GM13976 (cell line): ENCODE data around the gene LZTS3.
"Not testable (repeated sequence)": the region's sequence is repeated elsewhere in the genome, so short reads cannot be mapped to it uniquely, and the experiment has no call there.

ENCODE experiments used
- DNase-seq: peaks from one replicate; pipeline ENCODE4 v3.0.0; 2012; ENCODE audit warnings: low spot score
- in situ Hi-C: fragments of 300-500 bp; cut with MboI; formaldehyde crosslinking; loops from one replicate; pipeline ENCODE4 v1.12.0; 2022; ENCODE audit warnings: low sequenced_read_pairs, mixed read lengths, inconsistent platforms; ENCODE audit not compliant: unreplicated experiment
- TF ChIP-seq, protein P1 (sequence below): IDR thresholded peaks from 2 replicates; pipeline ENCODE4 v1.5.1; 2012; ENCODE audit warnings: borderline replicate concordance, mild to moderate bottlenecking; ENCODE audit not compliant: insufficient read depth; ENCODE audit errors: extremely low read depth, missing control alignments, control extremely low read depth

The LZTS3 gene

DNA sequence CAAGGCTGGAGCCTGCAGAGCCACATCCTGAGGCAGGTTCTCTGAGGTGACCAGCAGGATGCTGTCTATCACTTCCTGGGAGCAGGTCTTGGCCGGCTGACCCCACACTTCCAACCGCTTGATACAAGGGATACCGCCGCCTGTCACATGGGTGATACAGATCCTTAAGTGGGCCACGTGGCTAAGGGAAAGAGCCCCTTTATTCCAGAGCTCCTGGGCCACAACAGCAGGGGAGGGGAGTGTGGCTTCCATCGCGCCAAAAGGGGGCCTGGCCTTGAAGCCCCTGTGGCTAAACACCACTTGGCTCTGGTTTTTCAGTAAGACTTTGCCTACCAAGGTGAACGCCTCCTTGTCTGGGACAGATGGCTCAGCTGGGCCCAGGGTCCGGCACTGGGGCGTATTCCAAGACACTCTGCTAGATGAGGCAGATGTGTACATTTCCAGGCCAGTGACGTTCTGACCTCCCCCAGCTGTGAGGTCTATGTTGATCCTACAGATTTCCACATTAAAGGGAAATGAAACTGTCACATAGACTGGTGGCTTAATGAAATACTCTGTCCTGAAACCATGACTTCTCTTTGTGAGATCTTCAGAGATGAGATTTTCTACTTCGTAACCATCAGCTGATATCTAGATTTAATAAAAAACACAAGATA, 51.3 kb downstream of the LZTS3 start:
- DNase-seq = no peak
- TF ChIP-seq, protein P1, sequence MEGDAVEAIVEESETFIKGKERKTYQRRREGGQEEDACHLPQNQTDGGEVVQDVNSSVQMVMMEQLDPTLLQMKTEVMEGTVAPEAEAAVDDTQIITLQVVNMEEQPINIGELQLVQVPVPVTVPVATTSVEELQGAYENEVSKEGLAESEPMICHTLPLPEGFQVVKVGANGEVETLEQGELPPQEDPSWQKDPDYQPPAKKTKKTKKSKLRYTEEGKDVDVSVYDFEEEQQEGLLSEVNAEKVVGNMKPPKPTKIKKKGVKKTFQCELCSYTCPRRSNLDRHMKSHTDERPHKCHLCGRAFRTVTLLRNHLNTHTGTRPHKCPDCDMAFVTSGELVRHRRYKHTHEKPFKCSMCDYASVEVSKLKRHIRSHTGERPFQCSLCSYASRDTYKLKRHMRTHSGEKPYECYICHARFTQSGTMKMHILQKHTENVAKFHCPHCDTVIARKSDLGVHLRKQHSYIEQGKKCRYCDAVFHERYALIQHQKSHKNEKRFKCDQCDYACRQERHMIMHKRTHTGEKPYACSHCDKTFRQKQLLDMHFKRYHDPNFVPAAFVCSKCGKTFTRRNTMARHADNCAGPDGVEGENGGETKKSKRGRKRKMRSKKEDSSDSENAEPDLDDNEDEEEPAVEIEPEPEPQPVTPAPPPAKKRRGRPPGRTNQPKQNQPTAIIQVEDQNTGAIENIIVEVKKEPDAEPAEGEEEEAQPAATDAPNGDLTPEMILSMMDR = no peak
- in situ Hi-C loops = no loop called here

DNA sequence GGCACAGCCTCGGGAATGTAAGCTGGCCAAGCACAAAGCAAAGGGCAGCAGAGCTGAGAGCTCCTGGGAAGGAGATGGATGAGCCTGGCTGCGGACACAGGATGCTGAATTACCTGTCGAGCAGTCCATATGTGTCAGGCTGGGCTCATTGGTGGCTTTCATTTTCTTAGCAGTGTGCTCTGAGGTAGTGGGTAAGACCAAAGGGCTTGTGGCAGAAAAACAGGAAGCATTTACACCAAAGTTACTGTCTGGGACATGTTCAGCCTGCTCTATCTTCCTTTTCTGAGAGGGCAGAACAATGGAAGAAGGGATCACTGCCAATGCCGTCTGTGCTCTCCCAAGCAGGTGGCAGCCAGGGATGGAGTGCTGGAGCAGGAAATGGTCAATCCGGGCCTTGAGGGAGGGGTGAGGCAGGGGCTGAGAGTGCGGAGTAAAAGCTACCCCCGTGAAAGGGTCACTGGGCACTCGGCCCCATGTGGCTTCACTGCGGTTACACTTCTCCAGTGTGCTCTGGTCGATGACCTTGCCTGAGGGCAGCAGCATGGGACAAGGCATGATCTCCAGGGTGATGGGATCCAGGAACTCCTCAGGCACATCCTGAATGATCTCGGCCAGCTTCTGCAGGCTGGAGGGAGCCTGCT, 52.0 kb downstream of the LZTS3 start:
- no peak for DNase-seq

DNA sequence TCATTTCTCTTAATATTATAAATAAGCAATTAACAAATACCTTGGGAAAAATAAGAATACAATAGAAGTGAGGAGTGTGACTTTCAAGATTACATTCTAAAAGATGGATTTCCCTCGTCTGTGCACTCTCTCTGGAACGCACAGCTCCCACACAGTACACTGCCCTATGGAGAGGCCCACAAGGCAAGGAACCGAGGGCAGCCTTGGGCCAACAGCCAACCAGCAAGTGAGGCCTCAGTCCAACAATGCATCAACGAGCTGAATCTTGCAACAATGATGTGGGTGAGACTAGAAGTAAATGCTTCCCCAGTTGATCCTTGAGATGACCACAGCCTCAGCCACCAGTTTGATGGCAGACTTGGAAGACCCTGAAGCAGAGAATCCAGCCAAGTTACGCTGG, 54.3 kb downstream of the LZTS3 start:
- DNase-seq = no peak
- TF ChIP-seq, protein P1 = no peak
- in situ Hi-C loops = no loop called here

More for the DNA sequence above, 52.0 kb downstream of the LZTS3 start:
- TF ChIP-seq, protein P1 = no peak
- in situ Hi-C loops = no loop called here

DNA sequence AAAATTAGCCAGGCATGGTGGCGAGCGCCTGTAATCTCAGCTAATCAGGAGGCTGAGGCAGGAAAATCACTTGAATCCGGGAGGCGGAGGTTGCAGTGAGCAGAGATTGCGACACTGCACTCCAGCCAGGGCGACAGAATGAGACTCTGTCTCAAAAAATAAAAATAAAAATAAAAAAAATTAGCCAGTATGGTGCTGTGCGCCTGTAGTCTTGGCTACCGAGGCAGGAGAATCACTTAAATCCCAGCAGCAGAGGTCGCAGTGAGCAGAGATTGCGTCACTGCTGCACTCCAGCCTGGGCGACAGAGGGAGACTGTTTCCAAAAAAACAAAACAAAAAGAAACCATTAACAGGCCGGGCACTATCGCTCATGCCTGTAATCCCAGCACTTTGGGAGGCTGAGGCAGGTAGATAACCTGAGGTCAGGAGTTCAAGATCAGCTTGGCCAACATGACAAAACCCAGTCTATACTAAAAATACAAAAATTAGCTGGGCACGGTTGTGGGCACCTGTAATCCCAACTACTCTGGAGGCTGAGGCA, 55.4 kb downstream of the LZTS3 start:
- in situ Hi-C loops, DNase-seq: not testable (repeated sequence)
- TF ChIP-seq, protein P1 = peak; percentile 25

DNA sequence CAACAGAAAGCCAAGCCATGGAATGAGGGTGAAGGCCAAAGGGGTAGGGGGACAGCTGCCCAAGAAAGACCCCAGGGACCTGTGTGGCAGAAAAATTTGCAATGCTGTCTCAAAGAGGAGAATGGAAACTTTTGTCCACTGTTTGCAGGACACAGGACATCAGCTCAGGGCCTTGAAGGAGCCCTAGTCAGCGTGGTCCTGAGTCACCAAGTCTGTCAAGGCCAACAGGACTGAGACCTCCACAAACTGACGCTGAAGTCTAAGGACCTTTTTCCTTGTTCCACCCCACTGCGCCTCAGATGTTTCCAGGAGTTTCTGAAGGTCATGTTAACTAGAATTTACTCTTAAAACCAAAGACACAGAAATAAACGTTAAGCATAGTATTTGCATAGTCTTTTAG, 57.0 kb downstream of the LZTS3 start:
- TF ChIP-seq, protein P1 = no peak
- in situ Hi-C loops = no loop called here
- no peak for DNase-seq

DNA sequence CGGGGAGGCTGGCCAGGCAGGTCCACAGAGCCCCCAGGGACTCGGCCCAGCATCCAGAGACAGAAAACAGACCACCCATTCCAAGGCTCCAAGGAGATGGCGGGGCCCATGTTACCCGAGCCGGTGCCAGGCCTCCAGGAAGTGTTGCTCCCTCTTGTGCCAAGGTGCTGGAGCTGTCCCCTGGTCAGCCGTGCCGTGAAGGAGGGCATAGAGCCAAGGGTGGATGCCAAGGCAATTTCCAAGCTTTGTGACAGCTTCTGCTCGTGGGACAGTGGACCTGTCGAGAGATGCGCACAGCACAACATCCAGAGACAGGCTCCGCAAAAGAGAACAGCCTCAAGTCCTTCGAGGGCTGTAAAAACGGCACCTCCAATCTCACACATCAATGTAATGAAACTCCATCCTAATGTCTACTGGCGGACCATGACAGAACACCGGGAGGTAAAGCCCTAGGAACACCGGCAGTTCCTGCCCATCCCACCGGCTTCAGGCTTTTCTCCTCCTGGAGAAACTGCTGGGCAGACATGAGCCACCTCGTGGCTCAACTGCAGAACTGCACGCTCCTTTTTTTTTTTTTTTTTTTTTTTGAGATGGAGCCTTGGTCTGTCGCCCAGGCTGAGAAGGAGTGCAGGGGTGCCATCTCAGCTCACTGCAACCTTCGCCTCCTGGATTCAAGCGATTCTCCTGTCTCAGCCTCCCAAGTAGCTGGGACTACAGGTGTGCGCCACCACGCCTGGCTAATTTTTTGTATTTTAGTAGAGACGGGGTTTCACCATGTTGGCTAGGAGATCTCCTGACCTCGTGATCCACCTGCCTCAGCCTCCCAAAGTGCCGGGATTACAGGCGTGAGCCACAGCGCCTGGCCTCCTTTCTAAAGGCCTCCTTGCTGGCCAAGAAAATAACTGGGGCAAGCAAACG, 57.9 kb downstream of the LZTS3 start:
- in situ Hi-C loops = no loop called here
- TF ChIP-seq, protein P1 = peak; percentile 55
- peak; percentile 84 for DNase-seq
